Measurements from ENCODE around the gene ELF5. TPM values are rescaled to one million over a fixed set of nuclear protein-coding genes. Genes with fewer than 3 reads are reported as not detected.

The ELF5 gene
- polyA plus RNA-seq, 1 experiment, result not detected

GRCh38 chr11:34459507-34460162, 54.0 kb downstream of the ELF5 start:
- H3K4me3 ChIP-seq (ENCODE audit: low read depth, low read length), result no peak overlapping the region
- CTCF ChIA-PET, result interaction anchor here (0.7 to 1.1 kb wide), 3 partner anchors 33 to 53 kb away, joined by 3 to 6 read pairs (median 3); no protein-coding TSS in a partner anchor
- TF ChIP-seq CTCF (IDR thresholded peaks at IDR 0.05; ENCODE audit: insufficient read depth, low read depth, low read length), result no peak
- peaks cover 21% of the 10 kb centered on the region for H3K36me3 ChIP-seq (ENCODE audit: control insufficient read depth, insufficient read depth, low read length)
- no peak for DNase-seq (ENCODE audit: low read depth)
- H3K27me3 ChIP-seq (ENCODE audit: control insufficient read depth, insufficient read depth, low read length), result no peaks in the 10 kb centered on the region
- POLR2A ChIA-PET, result no interaction called here

GRCh38 chr11:34458525-34458924, 55.1 kb downstream of the ELF5 start:
- no peak for TF ChIP-seq CTCF (IDR thresholded peaks at IDR 0.05; ENCODE audit: insufficient read depth, low read depth, low read length)
- ChIA-PET CTCF (interaction anchor here (0.7 kb wide), 1 partner anchor 34 kb away, joined by 3 read pairs; no protein-coding TSS in a partner anchor), POLR2A (interaction anchor here (0.6 kb wide), 1 partner anchor 92 kb away, joined by 3 read pairs; no protein-coding TSS in a partner anchor)
- Histone ChIP-seq H3K27me3 (ENCODE audit: control insufficient read depth, insufficient read depth, low read length) (no peaks in the 10 kb centered on the region), H3K36me3 (ENCODE audit: control insufficient read depth, insufficient read depth, low read length) (peaks cover 19% of the 10 kb centered on the region), H3K4me3 (ENCODE audit: low read depth, low read length) (no peak overlapping the region)
- DNase-seq (ENCODE audit: low read depth), result no peak

- no peaks in the 10 kb centered on the region for H3K27me3 ChIP-seq (ENCODE audit: control insufficient read depth, insufficient read depth, low read length)
- ChIA-PET CTCF (interaction anchor here (0.6 to 0.7 kb wide), 3 partner anchors 22 to 1326 kb away, joined by 3 read pairs; no protein-coding TSS in a partner anchor), POLR2A (no interaction called here)
- TF ChIP-seq CTCF (IDR thresholded peaks at IDR 0.05; ENCODE audit: insufficient read depth, low read depth, low read length), result no peak
- H3K4me3 ChIP-seq (ENCODE audit: low read depth, low read length), result no peak overlapping the region
- no peak for DNase-seq (ENCODE audit: low read depth)
- H3K36me3 ChIP-seq (ENCODE audit: control insufficient read depth, insufficient read depth, low read length), result peaks cover 20% of the 10 kb centered on the region
These were observed 56.0 kb downstream of the ELF5 start for GRCh38 chr11:34457607-34458006.

GRCh38 chr11:34454308-34455032, 59.1 kb downstream of the ELF5 start:
- H3K36me3 ChIP-seq (ENCODE audit: control insufficient read depth, insufficient read depth, low read length), result peaks cover 19% of the 10 kb centered on the region
- H3K4me3 ChIP-seq (ENCODE audit: low read depth, low read length), result no peak overlapping the region
- no peaks in the 10 kb centered on the region for H3K27me3 ChIP-seq (ENCODE audit: control insufficient read depth, insufficient read depth, low read length)
- POLR2A ChIA-PET, result no interaction called here
- no peak for TF ChIP-seq CTCF (IDR thresholded peaks at IDR 0.05; ENCODE audit: insufficient read depth, low read depth, low read length)
- no peak for DNase-seq (ENCODE audit: low read depth)
- CTCF ChIA-PET, result interaction anchor here (0.8 to 1.1 kb wide), 3 partner anchors 14 to 85 kb away, joined by 3 to 5 read pairs (median 4); no protein-coding TSS in a partner anchor

- ChIA-PET POLR2A (no interaction called here), CTCF (interaction anchor here (0.8 to 1.4 kb wide), 2 partner anchors 14 to 17 kb away, joined by 3 to 6 read pairs; no protein-coding TSS in a partner anchor)
- TF ChIP-seq CTCF (IDR thresholded peaks at IDR 0.05; ENCODE audit: insufficient read depth, low read depth, low read length), result no peak
- Histone ChIP-seq H3K36me3 (ENCODE audit: control insufficient read depth, insufficient read depth, low read length) (peaks cover 13% of the 10 kb centered on the region), H3K27me3 (ENCODE audit: control insufficient read depth, insufficient read depth, low read length) (no peaks in the 10 kb centered on the region), H3K4me3 (ENCODE audit: low read depth, low read length) (no peak overlapping the region)
- DNase-seq (ENCODE audit: low read depth), result no peak
These were observed 62.5 kb downstream of the ELF5 start for GRCh38 chr11:34451053-34451452.

All from BJ (cell line).